ENCODE results near the gene ST14.

Gene ST14

GRCh38 chr11:130181295-130182272, 22.0 kb downstream of the ST14 start:
- in situ Hi-C loops (cut with MboI; ENCODE audit: low sequenced_read_pairs, unreplicated experiment) = no loop called here
- no peak for DNase-seq (ENCODE audit: low spot score)
- TF ChIP-seq CTCF (IDR thresholded peaks at IDR 0.05; ENCODE audit: borderline replicate concordance, control extremely low read depth, extremely low read depth, insufficient read depth, missing control alignments) = no peak

GRCh38 chr11:130183878-130184610, 24.5 kb downstream of the ST14 start:
- DNase-seq (ENCODE audit: low spot score) = no peak
- no peak for TF ChIP-seq CTCF (IDR thresholded peaks at IDR 0.05; ENCODE audit: borderline replicate concordance, control extremely low read depth, extremely low read depth, insufficient read depth, missing control alignments)
- in situ Hi-C loops (cut with MboI; ENCODE audit: low sequenced_read_pairs, unreplicated experiment) = no loop called here

GRCh38 chr11:130187096-130187495, 27.5 kb downstream of the ST14 start:
- no peak for DNase-seq (ENCODE audit: low spot score)
- in situ Hi-C loops (cut with MboI; ENCODE audit: low sequenced_read_pairs, unreplicated experiment) = no loop called here
- no peak for TF ChIP-seq CTCF (IDR thresholded peaks at IDR 0.05; ENCODE audit: borderline replicate concordance, control extremely low read depth, extremely low read depth, insufficient read depth, missing control alignments)

GRCh38 chr11:130188047-130188446, 28.5 kb downstream of the ST14 start:
- TF ChIP-seq CTCF (IDR thresholded peaks at IDR 0.05; ENCODE audit: borderline replicate concordance, control extremely low read depth, extremely low read depth, insufficient read depth, missing control alignments) = no peak
- in situ Hi-C loops (cut with MboI; ENCODE audit: low sequenced_read_pairs, unreplicated experiment) = no loop called here
- no peak for DNase-seq (ENCODE audit: low spot score)

GRCh38 chr11:130188585-130189347, 29.2 kb downstream of the ST14 start:
- in situ Hi-C loops (cut with MboI; ENCODE audit: low sequenced_read_pairs, unreplicated experiment) = no loop called here
- DNase-seq (ENCODE audit: low spot score) = no peak
- TF ChIP-seq CTCF (IDR thresholded peaks at IDR 0.05; ENCODE audit: borderline replicate concordance, control extremely low read depth, extremely low read depth, insufficient read depth, missing control alignments) = no peak
